Measurements from ENCODE around the gene XRCC3.
A peak's percentile ranks its signal among the peaks of the same experiment; 100 is the strongest.

GRCh38 chr14:103715052-103716000, at the start of gene XRCC3, which contains the start of gene ZFYVE21:
- TF ChIP-seq MYC (IDR thresholded peaks at IDR 0.05; ENCODE audit: low read depth, low read length) (no peak), POLR2A (IDR thresholded peaks at IDR 0.05; ENCODE audit: low read depth, low read length) (no peak), CTCF (IDR thresholded peaks at IDR 0.05; ENCODE audit: extremely low read depth in 1 of 2, insufficient read depth in 1 of 2, low read depth in 1 of 2, low read length in 2 of 2) (no peak), EZH2 (IDR thresholded peaks at IDR 0.05; ENCODE audit: borderline replicate concordance, low read depth, low read length, severe bottlenecking) (no peak), POLR2AphosphoS5 (IDR thresholded peaks at IDR 0.05; ENCODE audit: insufficient read depth, low read depth, low read length) (peak; percentile 16), MAX (IDR thresholded peaks at IDR 0.05; ENCODE audit: insufficient read depth, insufficient read length) (peak; percentile 65), FOS (IDR thresholded peaks at IDR 0.05; ENCODE audit: borderline replicate concordance, insufficient read depth, low read length) (no peak), GATA2 (IDR thresholded peaks at IDR 0.05; ENCODE audit: insufficient read depth, insufficient read length, low read depth, low read length) (no peak)

Measured in endothelial cell of umbilical vein (primary cell).